Measurements from ENCODE around the gene KATNBL1.
"Not testable (repeated sequence)": the region's sequence is repeated elsewhere in the genome, so short reads cannot be mapped to it uniquely, and the experiment has no call there.

Gene KATNBL1

GRCh38 chr15:34124651-34125050 is 85.2 kb downstream of the KATNBL1 start:
- TF ChIP-seq SPI1 (IDR thresholded peaks at IDR 0.05; ENCODE audit: borderline replicate concordance, low read depth) (no peak), GABPA (IDR thresholded peaks at IDR 0.05; ENCODE audit: low read depth) (no peak), POLR2AphosphoS5 (IDR thresholded peaks at IDR 0.05; ENCODE audit: low read depth) (no peak), CTCF (IDR thresholded peaks at IDR 0.05; ENCODE audit: insufficient read depth, low read length) (no peak), REST (IDR thresholded peaks at IDR 0.05; ENCODE audit: insufficient replicate concordance, low read depth) (no peak)

GRCh38 chr15:34122771-34123183 is 87.1 kb downstream of the KATNBL1 start:
- Histone ChIP-seq H3K4me3 (replicated peaks; ENCODE audit: insufficient read depth, low read length) (no peak overlapping the region), H3K27me3 (ENCODE audit: insufficient read depth, poor library complexity, severe bottlenecking) (no peaks in the 10 kb centered on the region), H3K27ac (replicated peaks) (no peak overlapping the region)
- DNase-seq (ENCODE audit: low read depth in 1 of 2, low spot score in 1 of 2), result no peak
- TF ChIP-seq CTCF (IDR thresholded peaks at IDR 0.05; ENCODE audit: insufficient read depth, low read length) (no peak), REST (IDR thresholded peaks at IDR 0.05; ENCODE audit: insufficient replicate concordance, low read depth) (no peak), POLR2AphosphoS5 (IDR thresholded peaks at IDR 0.05; ENCODE audit: low read depth) (no peak), SPI1 (IDR thresholded peaks at IDR 0.05; ENCODE audit: borderline replicate concordance, low read depth) (no peak), GABPA (IDR thresholded peaks at IDR 0.05; ENCODE audit: low read depth) (no peak)

More at GRCh38 chr15:34124651-34125050, 85.2 kb downstream of the KATNBL1 start:
- H3K27me3 ChIP-seq (ENCODE audit: insufficient read depth, poor library complexity, severe bottlenecking), result no peaks in the 10 kb centered on the region
- H3K27ac ChIP-seq (replicated peaks), result no peak overlapping the region
- DNase-seq (ENCODE audit: low read depth in 1 of 2, low spot score in 1 of 2), result no peak
- no peak overlapping the region for H3K4me3 ChIP-seq (replicated peaks; ENCODE audit: insufficient read depth, low read length)

- H3K4me3 ChIP-seq (replicated peaks; ENCODE audit: insufficient read depth, low read length); H3K27me3 ChIP-seq (ENCODE audit: insufficient read depth, poor library complexity, severe bottlenecking); DNase-seq (ENCODE audit: low read depth in 1 of 2, low spot score in 1 of 2); H3K27ac ChIP-seq (replicated peaks): not testable (repeated sequence)
Measured at GRCh38 chr15:34121786-34122185, 88.1 kb downstream of the KATNBL1 start.

GRCh38 chr15:34120420-34120819 is 89.5 kb downstream of the KATNBL1 start:
- not testable (repeated sequence) for DNase-seq (ENCODE audit: low read depth in 1 of 2, low spot score in 1 of 2); H3K27ac ChIP-seq (replicated peaks)

GRCh38 chr15:34119291-34119690 is 90.6 kb downstream of the KATNBL1 start:
- Histone ChIP-seq H3K27ac (replicated peaks) (no peak overlapping the region), H3K4me3 (replicated peaks; ENCODE audit: insufficient read depth, low read length) (no peak overlapping the region), H3K27me3 (ENCODE audit: insufficient read depth, poor library complexity, severe bottlenecking) (no peaks in the 10 kb centered on the region)
- TF ChIP-seq REST (IDR thresholded peaks at IDR 0.05; ENCODE audit: insufficient replicate concordance, low read depth), result no peak
- no peak for DNase-seq (ENCODE audit: low read depth in 1 of 2, low spot score in 1 of 2)

More at GRCh38 chr15:34120420-34120819, 89.5 kb downstream of the KATNBL1 start:
- not testable (repeated sequence) for H3K4me3 ChIP-seq (replicated peaks; ENCODE audit: insufficient read depth, low read length); H3K27me3 ChIP-seq (ENCODE audit: insufficient read depth, poor library complexity, severe bottlenecking)
